Fibroblast of lung (primary cell): ENCODE measurements around the gene DAGLB.

Experiments
- EZH2 ChIP-seq: IDR thresholded peaks from 2 replicates; pipeline ENCODE4 v1.5.1; 2012; ENCODE audit warnings: low read length, control low read depth, mild to moderate bottlenecking; ENCODE audit errors: missing control alignments
- TF ChIP-seq, protein P1 (sequence below), 2 donors: IDR thresholded peaks in 1 of 2; conservative IDR thresholded peaks in 1 of 2; 1 replicate in 1 of 2; 2 replicates in 1 of 2; pipeline ENCODE4 v1.5.1; 2011 to 2012; ENCODE audit warnings: low read length in 2 of 2, control low read depth in 1 of 2, inconsistent platforms in 1 of 2, low read depth in 1 of 2, mild to moderate bottlenecking in 1 of 2

- TF ChIP-seq, protein P1, sequence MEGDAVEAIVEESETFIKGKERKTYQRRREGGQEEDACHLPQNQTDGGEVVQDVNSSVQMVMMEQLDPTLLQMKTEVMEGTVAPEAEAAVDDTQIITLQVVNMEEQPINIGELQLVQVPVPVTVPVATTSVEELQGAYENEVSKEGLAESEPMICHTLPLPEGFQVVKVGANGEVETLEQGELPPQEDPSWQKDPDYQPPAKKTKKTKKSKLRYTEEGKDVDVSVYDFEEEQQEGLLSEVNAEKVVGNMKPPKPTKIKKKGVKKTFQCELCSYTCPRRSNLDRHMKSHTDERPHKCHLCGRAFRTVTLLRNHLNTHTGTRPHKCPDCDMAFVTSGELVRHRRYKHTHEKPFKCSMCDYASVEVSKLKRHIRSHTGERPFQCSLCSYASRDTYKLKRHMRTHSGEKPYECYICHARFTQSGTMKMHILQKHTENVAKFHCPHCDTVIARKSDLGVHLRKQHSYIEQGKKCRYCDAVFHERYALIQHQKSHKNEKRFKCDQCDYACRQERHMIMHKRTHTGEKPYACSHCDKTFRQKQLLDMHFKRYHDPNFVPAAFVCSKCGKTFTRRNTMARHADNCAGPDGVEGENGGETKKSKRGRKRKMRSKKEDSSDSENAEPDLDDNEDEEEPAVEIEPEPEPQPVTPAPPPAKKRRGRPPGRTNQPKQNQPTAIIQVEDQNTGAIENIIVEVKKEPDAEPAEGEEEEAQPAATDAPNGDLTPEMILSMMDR (conservative IDR thresholded peaks at IDR 0.05 in 1 of 2, IDR thresholded peaks at IDR 0.05 in 1 of 2; ENCODE audit: low read depth in 1 of 2, low read length in 2 of 2): no peak
- no peak for TF ChIP-seq EZH2
Observed at GRCh38 chr7:6398943-6399342, 48.8 kb downstream of the DAGLB start.
